ENCODE results near the gene LAPTM5.

Gene LAPTM5

DNA sequence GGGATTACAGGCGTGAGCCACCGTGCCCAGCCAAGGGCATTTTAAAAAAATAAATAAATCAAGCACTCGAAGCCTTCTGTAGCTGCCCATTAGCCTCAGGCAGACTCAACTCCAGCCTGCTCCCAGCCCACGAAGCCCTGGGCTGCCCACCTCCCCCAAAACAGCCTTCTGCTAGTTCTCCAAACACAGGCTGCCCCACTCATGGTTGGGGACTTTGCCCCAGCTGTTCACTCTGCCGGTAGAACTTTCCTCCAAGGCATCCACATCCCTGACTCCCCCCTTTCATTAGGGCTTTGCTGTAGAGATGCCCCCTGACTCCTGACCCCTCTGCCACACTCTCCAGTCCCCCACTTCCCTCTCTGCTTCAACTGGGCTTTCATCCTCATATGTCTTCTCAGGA, 29.7 kb upstream of the LAPTM5 start:
- DNase-seq (ENCODE audit: low spot score) = no peak

DNA sequence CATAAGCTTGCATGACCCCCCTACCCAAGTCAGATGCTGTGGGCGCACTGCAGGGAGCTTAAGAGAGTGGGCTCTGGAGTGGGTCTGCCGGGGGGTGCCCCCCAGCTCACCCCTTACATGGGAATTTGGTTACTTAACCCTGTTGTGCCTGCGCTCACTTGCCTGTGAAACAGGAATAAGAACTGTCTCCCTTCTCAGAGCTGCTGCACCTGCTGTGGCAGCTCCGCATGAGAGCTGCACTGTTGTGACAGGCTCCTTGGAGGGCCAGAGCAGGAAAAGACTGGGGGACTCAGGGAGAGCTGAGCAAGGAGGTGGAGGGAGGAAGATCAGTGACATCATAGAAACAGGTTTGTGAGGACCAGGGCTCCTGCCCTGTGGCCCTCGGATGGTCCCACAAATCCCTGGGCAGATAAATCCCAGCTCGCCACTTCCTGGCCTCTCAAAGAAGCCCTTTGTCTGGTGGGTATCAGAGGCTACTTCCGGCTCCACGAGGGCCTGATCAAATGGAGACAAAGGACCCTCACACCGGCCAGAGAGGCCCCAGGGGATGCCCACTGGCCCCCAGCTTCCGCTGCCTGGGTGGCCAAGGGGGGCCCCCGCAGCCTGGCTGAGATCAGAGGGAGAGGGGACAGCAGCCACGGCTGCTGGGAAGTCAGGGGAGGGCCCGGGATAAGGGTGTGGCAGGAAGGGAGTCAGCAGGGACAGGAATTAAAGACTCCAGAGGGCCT, 28.9 kb upstream of the LAPTM5 start:
- peak; percentile 70 for DNase-seq (ENCODE audit: low spot score)

DNA sequence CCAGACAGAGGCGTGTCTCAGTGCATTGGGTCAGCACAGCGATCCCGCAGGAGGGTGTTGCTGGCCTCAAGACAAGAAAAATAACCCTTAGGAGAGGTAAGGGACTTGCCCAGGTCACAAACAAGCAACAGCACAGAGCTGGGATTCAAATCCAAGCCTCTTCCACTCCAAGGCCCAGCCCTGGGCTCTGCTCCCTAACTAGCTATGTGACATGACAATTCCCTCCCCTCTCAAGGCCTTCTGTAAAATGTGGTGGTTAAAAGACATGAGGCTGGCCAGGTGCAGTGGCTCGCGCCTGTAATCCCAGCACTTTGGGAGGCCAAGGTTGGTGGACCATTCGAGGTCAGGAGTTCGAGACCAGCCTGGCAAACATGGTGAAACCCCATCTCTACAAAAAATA, 28.1 kb upstream of the LAPTM5 start:
- DNase-seq (ENCODE audit: low spot score) = no peak

DNA sequence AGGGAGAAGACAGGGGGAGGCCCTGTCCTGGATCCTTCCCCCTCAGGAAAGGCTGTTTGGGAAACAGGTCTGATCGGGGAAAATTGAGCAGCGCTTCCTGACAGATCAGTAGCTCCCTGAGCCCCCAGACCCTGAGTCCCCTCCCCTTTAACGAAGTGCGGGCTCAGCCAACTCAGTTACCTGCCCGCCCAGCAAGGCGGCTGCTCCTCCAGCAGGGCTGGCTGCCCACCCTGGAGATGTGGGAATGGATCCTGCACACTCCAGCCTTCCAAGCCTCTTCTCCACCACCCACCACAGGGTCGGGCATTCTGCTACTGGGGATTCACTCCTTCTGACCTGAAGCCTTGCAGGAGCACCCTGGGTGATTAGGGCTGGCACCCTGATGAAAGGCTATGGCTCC, 27.6 kb upstream of the LAPTM5 start:
- DNase-seq (ENCODE audit: low spot score) = no peak

DNA sequence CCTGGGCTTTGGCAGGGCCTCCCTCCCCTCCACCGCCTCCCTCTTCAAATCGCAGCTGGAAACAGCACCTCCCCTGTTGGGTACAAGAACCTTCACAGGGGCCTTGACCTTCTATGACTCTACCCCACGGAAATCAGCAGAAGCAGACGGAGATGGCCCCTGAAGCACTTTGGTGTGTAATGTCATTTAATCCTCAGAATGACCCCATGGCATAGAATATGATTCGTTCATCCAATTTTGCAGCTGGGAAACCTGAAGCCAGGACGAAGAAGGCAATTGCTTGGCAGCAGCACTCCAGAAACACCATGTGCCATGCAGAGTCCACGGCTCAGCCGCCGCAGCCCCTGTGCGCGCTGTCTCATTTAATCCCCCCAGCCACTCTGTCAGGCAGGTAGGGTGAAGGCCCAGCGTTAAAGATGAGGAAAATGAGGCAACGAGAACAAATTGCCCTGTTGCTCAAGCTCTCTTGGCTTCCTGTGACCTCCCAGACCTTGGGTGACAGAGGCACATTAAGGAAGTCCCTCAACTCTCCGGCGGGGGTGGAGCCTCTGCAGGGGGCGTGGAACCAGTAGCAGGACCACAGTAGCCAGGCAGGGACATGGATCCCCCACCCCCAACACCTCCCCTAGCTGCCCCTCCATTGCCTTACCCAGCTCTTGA, 25.8 kb upstream of the LAPTM5 start:
- DNase-seq (ENCODE audit: low spot score) = no peak

DNA sequence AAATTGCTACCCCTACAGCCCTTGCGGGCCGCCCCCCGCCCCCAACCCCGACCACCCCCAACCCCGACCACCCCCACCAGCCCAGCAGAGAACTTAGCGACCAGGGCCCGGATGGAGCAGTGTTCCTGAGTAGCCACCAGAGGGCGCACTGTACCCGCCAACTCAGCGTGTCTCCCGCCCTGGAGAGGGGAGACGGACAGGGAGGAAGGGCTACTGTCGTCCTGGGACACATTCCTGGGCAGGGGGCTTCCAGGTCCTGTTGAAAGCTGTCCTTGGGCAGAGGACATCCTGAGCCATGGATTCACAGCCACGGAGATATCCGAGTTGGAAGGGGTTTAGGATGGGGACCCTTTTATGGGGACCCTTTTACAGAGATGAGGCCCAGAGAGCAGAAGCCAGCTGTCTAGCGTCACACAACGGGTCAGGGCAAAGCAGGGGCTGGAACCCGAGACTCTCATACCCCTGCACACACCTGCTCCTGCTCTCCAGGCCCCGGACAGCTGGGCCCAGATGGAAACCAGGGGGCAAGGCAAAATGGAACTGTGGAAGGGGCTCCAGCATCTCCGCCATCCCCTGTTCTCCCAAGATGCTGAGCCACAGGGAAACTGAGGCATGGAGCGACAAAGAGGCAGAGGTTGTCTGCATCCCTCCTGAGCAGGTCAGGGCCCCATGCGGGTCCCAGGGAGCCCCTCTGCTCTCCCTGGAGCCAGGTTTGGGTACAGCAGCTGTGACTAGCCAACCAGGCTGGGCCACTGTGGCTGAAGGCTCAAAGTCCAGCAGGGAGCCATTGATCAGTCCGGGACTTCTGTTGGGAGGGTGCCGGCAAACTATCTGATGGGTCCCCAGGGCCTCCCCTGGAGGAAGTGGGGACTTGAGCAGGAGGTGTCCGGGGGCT, 25.0 kb upstream of the LAPTM5 start:
- peak; percentile 67 for DNase-seq (ENCODE audit: low spot score)

DNA sequence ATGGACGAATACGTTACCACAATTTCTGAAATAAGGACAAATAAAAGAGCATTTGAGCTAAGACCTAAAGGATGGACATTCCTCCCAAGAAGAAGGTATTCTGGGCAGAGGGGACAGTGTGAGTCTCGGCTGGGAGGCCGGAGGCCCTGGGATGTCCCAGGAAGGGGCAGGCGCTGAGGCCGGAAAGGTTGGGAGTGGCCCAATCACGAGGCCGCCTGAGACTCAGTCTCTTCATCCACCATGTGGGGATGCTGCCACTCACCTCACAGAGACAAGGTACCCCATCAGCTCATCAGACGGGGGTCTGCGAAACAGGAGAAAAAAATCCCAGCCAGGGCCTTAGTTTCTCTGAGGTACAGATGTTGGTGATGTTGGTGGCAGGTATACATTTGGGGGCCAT, 24.3 kb upstream of the LAPTM5 start:
- no peak for DNase-seq (ENCODE audit: low spot score)

DNA sequence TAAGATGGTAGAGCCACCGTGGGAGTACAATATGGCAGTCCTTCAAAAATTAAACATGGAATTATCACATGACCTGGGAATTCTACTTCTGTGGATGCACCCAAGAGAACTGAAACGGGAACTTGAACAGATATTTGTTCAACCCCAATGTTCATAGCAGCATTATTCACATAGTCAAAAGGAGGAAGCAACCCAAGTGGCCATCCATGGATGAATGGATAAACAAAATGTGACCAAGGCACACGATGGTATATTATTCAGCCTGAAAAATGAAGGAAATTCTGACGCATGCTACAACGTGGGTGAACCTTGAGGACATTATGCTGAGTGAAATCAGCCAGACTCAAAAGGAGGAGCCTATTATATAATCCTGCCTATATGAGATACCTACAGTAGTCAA, 22.8 kb upstream of the LAPTM5 start:
- no peak for DNase-seq (ENCODE audit: low spot score)

DNA sequence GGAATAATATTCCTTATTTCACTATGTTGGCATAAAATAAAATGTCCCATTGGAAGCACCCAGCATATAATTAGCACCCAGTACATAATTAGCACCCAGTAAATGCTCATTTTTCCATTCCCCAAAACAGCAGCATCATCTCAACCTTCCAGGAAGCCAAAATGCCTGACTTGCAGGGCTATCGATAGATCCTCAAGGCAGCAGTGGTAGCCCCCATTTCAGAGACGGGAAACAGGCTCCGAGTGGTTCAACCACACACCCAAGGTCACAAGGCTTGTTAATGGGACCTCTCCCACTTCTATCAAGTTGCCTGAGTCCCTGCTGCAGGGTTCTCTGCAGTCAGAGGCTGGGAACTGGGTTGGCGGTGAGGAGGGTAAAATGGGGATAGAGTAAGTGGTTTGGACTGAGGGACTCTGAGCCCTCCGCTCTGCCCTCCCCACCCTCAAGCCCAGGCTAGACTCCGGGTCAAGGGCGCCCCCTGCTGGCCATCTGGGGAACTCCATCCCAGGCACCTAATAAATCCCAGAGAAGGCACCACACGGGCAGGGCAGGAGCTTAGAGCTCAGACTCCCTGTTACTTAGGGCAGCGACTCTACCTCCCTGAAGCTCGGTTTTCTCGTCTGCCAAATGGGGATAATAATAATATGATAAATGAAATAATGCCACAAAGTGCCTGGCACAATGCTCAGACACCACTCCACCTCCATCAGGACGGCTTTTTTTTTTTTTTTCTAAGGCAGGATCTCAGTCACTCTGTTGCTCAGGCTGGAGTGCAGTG, 21.9 kb upstream of the LAPTM5 start:
- peak; percentile 86 for DNase-seq (ENCODE audit: low spot score)

DNA sequence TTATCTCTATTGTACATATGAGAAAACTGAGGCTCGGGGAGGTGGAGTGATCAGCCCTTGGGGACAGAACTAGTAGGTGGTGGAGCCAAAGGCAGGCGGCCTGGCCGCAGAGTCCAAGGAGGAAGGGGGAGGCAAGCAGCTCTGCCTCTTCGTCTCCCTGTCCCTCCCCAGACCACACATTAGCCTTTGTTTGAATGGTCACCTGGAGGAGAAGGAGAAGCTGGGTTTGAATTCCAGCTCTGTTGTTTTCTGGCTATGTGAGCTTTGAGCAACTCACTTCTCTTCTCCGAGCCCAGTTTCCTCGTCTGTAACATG, 21.4 kb upstream of the LAPTM5 start:
- DNase-seq (ENCODE audit: low spot score) = no peak

DNA sequence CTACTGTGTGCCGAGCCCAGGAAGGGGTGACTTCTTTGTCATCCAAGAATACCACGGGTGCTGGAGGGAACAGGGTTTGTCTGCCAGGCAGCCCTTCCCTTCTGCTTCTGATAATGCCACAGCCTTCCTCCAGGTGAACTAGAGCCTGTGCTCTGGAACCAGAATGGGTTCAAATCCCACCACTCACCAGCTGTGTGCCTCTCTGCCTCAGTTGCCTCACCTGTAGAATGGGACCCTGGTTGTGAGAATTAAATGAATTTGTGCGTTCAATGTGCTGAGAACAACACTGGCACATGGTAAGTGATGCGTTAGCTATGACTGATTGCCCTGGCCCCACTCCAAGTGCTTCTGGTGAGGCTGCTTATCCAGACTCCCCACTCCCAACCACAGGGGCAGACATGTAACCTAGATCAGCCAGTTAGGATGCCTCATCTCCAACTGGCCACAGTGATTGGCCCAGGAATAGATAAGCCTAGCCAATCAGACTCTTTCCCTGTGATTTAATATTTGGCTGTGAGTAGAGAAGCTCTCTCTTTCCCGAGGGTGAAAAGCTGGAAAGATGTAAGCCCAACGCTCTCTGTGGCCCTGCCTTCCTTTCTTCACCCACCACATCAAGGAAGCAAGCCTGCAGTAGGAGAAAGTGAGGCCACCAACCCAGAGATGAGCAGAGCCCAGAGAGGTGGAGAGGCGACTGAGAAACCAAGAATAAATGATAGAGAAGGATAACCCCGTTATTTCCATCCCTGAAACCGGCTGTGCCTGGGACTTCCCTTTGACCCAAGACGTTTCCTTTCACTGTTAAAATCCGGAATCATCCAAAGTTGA, 20.8 kb upstream of the LAPTM5 start:
- peak; percentile 70 for DNase-seq (ENCODE audit: low spot score)

DNA sequence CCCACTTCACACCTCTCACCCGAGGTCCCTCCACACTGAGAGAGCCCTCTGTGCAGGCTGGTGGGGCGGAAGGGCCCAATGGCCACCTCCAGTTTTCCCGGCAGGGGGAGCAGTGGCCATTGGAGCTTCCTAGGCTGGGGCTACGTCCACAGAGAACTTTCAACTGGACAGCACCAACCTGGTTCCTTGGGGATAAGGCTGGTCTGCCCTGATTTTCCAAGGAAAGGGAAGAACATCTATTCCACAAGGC, 20.3 kb upstream of the LAPTM5 start:
- DNase-seq (ENCODE audit: low spot score) = no peak

DNA sequence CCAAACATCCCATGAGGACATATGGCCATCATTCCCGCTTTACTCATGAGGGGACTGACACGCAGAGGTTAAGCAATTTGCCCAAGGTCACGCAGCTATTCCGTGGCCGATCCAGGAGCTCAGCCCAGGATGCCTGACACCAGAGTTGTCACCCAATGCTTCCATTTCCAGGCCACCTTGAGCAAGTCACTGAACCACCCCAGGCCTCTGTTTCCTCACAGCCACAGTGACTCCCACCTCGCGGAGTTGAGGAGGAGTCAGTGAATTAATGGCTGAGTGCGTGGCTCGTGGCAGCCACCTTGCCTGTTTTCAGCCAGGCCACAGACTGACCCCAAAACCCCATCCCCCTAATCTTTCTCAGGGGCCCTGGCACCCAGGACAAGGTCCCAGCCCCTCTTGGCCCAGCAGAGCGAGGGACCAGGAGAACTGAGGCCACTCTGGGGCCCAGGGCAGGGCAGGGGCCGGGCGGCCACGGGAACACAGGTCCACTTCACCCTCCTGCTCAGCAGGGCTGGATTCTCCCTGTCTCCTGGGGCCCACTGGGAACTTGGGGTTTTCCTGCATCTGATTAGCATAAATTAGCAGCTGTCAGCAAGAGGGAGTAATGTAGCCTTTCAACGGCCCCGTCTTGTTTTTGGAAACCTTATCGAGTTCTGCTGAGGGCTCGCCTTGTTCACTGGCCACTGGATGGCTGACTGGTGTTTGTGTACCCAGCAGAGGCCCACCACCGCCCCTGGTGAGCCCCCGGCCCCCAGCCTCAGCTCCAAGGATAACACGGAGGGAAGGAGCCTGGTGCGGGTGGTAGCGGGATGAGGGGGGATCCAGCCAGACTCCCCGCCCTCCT, 19.7 kb upstream of the LAPTM5 start:
- no peak for DNase-seq (ENCODE audit: low spot score)

DNA sequence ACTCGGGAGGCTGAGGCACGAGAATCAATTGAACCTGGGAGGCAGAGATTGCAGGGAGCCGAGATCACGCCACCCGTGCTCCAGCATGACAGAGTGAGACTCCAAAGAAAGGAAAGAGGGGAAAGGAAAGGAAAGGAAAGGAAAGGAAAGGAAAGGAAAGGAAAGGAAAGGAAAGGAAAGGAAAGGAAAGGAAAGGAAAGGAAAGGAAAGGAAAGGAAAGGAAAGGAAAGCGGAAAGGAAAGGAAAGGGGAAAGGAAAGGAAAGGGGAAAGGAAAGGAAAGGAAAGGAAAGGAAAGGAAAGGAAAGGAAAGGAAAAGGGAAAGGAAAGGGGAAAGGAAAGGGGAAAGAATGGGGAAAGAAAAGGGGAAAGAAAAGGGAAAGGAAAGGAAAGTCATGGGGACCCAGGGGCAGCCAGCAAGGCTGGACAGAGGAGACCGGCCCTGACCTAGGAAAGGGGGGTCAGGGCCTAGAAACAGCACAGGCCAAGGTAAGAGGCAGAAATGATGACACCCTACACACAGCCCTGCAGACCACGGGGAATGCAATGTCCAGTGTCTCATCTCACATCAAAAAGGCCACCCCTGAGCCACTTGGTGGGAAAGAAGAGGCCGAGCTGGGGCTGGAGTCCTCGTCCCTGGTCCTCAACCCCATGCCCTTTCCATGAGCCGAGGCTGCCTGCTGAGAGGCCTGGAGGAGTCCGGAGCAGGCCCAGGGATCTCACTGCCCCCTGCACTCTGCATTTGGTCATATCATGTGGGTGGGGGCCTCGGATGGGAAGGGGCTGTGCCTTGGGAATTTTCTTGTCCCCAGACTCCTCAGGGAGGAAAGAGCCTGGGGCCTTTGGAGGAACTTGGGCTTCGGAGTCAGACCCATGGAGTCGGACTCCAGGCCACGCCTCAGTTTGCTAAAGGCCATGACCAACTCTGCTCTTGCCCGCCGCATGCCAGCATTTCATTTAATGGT, 18.8 kb upstream of the LAPTM5 start:
- no peak for DNase-seq (ENCODE audit: low spot score)

DNA sequence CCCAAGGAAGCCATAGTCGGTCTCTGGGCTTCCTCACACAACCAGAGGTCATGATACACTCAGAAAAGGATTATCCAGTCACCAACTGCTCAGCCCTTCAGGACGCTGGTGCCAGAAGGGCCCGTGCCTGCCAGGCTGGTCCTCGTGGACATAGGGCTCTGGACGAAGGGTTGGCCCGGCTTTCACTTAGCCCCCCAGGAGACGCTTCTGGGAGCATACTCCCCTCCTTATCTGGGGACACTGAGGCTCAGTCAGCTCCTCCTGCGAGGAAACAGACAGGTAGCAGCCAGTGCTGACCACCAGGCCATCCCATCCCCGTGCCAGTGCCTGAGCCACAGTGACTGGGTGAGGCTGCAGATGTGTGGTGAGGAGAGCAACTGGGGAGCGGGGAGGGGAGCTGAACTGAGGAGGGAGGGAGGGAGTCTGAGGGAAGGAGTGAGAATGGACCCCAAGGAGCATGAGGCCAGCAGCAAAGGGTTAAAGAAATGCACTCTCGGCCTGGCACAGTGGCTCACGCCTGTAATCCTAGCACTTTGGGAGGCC, 17.9 kb upstream of the LAPTM5 start:
- no peak for DNase-seq (ENCODE audit: low spot score)

DNA sequence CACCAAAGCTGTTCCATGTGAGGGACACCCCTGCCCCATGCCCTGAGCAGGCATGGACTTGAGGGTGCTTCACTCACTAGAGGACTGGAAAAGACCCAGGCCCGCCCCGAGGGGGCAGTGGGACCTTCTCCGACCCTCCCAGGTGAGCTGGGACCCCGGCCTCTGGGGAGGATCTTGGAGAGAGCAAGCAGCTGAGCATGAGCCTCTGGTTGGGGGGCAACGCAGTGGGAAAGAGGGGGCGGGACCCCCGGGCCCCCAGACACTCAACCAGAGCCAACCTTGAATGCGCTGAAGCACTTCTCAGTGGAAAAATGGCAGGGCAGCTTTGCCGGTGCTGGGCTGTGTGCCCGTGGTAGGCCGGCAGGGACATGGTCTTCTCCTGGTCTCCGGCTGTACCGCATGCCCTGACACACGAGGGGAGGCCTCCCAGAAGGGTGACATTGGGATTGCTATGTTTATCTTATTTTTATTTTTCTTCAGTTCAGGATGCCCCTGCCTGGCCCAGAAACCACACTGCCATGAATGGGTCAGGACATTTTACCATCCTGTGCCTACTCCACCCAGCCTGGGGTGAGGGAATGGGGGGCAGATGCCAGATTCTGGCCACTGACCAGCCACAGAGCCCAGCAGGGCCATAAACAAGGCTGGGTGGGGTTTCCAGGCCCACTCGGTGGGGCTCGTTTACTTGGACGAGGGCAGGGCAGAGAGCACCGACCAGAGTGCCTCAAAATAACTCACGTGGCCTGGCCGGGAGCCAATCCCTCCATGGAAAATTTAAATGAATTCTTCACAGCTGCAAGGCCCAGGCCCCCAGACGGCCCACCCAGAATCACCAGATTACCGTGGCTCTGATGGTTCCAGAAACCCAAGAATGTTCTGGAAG, 17.2 kb upstream of the LAPTM5 start:
- no peak for DNase-seq (ENCODE audit: low spot score)

DNA sequence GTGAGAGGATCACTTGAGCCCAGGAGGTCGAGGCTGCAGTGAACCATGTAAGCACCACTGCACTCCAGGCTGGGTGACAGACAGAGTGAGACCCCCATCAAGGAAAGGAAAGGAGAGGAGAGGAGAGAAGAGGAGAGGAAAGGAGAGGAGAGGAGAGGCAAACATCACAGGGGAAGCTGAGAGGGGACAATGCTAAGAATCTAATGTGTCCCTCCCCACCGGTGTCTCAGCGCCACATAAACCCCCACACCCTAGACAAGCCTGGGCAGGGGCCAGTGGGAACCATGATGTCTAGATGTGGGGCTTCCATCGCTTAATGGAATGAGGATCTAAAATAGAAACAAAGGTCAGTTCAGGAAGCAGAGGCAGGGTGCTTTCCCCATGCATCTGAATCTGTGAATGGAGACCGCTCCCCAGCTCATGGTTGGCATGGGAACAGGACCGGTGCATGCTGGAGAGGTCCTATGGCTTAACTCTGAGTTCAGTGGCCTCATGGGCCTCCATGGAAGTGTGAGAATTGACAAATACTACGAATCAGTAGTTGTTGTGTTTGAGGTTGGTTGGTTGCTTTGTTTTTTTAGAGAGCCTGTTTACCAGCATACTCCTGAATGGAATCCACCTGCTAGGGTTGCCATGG, 16.3 kb upstream of the LAPTM5 start:
- no peak for DNase-seq (ENCODE audit: low spot score)

DNA sequence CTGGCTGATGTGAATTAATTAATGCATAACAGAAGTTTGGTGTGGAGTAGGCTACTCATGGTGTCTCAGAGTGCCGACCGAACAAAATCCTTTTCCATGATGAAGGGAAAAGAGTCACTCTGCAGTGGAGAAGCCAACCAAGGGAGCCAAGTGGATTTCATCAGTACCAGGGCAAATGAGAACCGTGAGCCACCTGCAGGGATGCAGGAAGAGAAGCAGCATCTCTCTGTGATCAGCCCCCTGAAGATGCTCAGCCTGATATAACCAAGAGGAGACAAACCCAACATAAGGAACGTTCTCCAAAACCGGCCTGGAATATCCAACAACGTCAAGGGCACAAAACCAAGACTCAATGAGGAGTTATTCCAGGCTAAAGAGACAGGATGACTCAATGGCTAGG, 13.4 kb upstream of the LAPTM5 start:
- DNase-seq (ENCODE audit: low spot score) = no peak
